HG02885 (cell line): ENCODE measurements around the gene DEFB123.
"Not testable (repeated sequence)": the region's sequence is repeated elsewhere in the genome, so short reads cannot be mapped to it uniquely, and the experiment has no call there.

ENCODE experiments used
- ATAC-seq: cut with Tn5 transposase; IDR thresholded peaks from one replicate; pipeline ENCODE4 v1.9.1; 2021; ENCODE audit warnings: mild to moderate bottlenecking; ENCODE audit not compliant: unreplicated experiment, poor library complexity

DEFB123 gene, protein sequence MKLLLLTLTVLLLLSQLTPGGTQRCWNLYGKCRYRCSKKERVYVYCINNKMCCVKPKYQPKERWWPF

GRCh38 chr20:31440012-31440659 is at the start of gene DEFB123:
DEFB123 (plus strand) TSS chr20:31440632; CDS start chr20:31440699, 67 bp downstream.
- no peak for ATAC-seq

GRCh38 chr20:31392836-31393235 is 47.6 kb upstream of the DEFB123 start:
- ATAC-seq: no peak

DNA sequence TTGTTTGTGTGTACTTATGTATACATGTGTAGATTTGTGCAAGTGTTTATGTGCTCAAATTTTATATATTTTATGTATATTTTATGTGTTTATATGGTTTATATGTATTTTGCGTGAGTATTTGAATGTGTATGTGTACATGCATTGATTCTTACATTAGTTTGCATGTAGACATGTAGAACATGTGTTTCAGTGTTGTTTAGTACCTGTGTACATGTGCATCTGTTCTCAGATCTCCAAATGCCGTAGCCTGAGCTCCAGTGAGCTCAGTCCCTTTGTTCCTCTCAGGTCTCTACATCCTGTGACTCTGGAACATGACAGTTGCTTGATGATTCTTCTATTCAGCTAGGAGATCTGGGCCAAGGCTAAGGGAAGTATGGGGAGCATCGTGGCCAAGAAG is 45.5 kb upstream of the DEFB123 start:
- ATAC-seq: no peak

- no peak for ATAC-seq
These were observed 36.5 kb upstream of the DEFB123 start for GRCh38 chr20:31403886-31404285.

DNA sequence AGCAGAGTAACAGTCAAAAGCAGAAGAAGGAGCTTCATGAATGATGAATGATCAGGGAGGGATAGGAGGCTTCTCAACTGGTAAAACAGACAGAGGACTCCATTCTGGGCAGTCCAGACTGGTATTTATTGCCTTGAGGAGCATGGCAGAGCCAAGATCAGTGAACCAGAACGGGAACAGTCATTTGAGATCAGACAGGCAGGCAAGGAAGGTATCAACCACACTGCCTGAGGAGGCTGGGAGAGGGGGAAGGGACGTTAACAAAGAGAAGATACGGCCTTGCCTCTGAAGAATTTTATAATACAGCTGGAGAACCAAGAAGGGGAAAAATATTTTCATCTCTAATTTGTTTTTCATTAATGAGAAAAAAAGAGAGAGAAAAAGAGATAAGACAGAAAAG is 34.3 kb upstream of the DEFB123 start, which contains the start of gene DEFB121:
TSS of gene DEFB121 (minus strand) at position 101 of the 400 bp plus-strand sequence. CDS start at position 38, 63 bp downstream.
- no peak for ATAC-seq

GRCh38 chr20:31410011-31410410 is 30.4 kb upstream of the DEFB123 start:
- no peak for ATAC-seq

DNA sequence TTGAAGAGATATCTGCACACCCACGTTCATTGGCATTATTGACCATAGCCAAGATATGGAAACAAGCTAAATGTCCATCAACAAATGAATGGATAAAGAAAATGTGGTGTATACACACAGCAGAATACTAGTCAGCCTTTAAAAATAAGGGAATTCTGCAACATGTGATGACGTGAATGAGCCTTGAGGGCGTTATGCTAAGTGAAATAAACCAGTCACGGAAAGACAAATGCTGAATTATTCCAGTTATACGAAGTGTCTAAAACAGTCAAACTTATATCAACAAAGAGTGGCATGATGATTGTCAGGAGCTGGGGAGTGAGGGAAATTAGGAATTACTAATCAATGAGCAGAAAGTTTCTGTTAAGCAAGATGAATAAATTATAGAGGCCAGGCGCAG is 26.1 kb upstream of the DEFB123 start:
- ATAC-seq: no peak

DNA sequence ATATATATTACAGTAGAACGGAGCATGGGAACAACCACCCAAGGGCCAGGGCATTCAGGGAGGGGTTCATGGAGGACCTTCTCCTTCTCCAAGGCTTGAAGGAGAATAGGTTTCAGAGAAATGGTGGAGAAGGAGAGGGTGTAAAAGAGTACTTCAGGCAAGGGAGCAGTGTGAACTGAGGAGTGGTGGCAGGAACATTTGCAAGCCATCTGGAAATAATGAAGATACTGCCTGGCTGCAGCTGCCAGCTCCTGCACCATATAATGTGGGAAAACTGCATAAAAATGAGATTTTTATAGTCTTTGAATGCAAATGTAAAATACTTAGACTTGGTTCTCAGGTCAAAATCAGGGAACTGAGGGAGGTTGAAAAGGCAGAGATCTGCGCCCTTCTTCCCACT is 24.8 kb upstream of the DEFB123 start:
- no peak for ATAC-seq

GRCh38 chr20:31418307-31418706 is 22.1 kb upstream of the DEFB123 start:
- no peak for ATAC-seq

DNA sequence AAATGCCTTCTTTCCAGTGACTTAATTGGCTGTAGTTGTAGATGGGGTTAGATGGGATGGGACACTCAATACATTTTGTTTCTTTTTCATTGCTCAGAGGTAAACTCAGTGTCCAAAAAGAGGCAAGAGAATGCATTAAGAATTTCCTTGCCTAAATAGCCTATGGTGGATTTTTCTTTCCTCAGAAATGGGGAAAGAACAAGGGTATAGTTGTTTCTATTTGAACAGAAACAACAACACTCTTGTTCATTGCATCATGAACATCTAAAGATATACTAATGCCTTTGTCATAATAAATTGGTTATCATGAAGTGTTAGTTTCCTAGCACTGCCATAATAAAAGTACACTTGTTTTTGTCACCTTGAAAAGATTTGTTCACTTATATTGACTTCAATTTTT is 14.6 kb upstream of the DEFB123 start:
- no peak for ATAC-seq

DNA sequence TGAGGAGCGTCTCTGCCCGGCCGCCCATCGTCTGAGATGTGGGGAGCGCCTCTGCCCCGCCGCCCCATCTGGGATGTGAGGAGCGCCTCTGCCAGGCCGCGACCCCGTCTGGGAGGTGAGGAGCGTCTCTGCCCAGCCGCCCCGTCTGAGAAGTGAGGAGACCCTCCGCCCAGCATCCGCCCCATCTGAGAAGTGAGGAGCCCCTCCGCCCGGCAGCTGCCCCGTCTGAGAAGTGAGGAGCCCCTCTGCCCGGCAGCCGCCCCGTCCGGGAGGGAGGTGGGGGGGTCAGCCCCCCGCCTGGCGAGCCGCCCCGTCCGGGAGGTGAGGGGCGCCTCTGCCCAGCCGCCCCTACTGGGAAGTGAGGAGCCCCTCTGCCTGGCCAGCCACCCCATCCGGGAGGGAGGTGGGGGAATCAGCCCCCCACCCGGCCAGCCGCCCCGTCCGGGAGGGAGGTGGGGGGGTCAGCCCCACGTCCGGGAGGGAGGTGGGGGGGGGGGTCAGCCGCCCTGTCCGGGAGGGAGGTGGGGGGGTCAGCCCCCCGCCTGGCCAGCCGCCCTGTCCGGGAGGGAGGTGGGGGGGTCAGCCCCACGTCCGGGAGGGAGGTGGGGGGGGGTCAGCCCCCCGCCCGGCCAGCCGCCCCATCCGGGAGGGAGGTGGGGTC is 13.4 kb upstream of the DEFB123 start:
- not testable (repeated sequence) for ATAC-seq

DNA sequence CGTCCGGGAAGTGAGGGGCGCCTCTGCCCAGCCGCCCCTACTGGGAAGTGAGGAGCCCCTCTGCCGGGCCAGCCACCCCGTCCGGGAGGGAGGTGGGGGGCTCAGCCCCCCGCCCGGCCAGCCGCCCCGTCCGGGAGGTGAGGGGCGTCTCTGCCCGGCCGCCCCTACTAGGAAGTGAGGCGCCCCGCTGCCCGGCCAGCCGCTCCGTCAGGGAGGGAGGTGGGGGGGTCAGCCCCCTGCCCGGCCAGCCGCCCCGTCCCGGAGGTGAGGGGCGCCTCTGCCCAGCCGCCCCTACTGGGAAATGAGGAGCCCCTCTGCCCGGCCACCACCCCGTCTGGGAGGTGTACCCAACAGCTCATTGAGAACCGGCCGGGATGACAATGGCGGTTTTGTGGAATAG is 12.9 kb upstream of the DEFB123 start:
- not testable (repeated sequence) for ATAC-seq

- no peak for ATAC-seq
These were observed 9.8 kb upstream of the DEFB123 start for GRCh38 chr20:31430568-31431115.

DNA sequence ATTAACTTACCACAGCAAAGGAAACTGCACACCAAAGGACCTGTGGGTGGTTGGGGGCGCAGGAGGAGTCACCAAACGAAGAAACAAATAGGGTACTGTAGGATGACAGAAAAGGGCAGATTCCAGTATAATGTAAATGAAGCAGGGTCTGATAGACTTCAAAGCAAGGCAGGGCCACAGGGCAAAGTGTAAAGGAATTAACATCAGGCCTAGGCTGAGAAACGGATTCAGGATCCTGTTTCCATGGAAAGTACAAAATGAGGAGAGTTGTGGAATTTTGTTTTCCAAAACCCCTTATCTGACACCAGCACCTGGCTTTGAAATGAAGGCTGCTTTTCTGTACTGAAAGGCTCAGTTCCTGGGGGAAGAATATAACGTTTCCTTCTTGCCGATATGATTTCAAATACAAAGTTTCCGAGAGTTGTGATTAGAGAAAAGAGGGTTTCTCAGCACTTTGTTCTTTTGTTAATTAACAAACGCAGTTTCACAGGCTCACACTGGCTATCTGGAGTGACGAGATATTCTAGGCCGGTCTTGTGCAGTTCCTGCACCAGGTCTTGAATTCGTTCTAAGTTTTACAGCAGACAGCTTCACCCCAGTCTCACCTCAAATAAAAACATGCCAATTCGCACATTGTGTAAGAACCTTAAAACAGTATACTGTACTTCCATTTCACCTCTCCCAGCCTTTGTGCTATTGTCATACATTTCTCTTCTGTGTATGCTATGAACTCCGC is 5.8 kb downstream of the DEFB123 start:
- no peak for ATAC-seq

- no peak for ATAC-seq
These were observed 9.3 kb downstream of the DEFB123 start for GRCh38 chr20:31449511-31450414.

DNA sequence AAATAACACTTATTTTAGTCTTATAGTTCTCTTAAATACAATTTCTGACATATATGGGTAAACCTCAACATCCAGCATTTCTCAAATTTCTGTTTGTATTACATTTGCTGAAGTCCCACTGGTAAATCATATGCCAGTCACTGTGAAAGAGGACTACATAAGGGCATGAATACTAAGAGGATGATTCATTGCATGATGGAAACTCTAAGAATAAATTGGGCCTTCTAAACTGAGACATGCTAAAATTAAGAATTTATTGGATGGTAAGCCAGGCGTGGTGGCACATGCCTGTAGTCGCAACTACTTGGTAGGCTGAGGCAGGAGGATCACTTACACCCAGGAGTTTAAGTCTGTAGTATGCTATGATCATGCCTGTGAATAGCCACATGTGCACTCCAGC is 12.1 kb downstream of the DEFB123 start:
- no peak for ATAC-seq

GRCh38 chr20:31454361-31454760 is 13.9 kb downstream of the DEFB123 start:
- no peak for ATAC-seq

DNA sequence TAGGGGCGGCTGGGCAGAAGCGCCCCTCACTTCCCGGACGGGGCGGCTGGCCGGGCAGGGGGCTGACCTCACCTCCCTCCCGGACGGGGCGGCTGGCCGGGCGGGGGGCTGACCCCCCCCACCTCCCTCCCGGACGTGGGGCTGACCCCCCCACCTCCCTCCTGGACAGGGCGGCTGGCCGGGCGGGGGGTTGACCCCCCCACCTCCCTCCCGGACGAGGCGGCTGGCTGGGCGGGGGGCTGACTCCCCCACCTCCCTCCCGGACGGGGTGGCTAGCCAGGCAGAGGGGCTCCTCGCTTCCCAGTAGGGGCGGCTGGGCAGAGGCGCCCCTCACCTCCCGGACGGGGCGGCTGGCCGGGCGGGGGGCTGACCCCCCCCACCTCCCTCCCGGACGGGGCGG is 30.5 kb downstream of the DEFB123 start:
- ATAC-seq: not testable (repeated sequence)

GRCh38 chr20:31472395-31473330 is 32.2 kb downstream of the DEFB123 start:
- no peak for ATAC-seq
